Jurkat, Clone E6-1 (cell line): Measurements from ENCODE around the gene EIF3K. TPM values are rescaled to one million over a fixed set of nuclear protein-coding genes. Genes with fewer than 3 reads are reported as not detected.
"Not testable (repeated sequence)": the region's sequence is repeated elsewhere in the genome, so short reads cannot be mapped to it uniquely, and the experiment has no call there.

Experiments used
- DNase-seq: peaks from one replicate; pipeline ENCODE4 v3.0.0-alpha.2; 2011; ENCODE audit warnings: low read depth, low spot score
- H3K4me3 ChIP-seq: 2 replicates; pipeline ENCODE4 v1.5.1; 2011; ENCODE audit warnings: mild to moderate bottlenecking, low read length, control low read depth, moderate library complexity
- polyA plus RNA-seq: library from polyadenylated mRNA; unstranded; fragments of >200 nt; gene quantifications from one replicate; pipeline ENCODE4 v1.2.1, GENCODE V29; 2012; ENCODE audit warnings: missing spikeins; ENCODE audit not compliant: insufficient read length, insufficient read depth

Gene EIF3K
- 487 TPM for polyA plus RNA-seq

GRCh38 chr19:38618590-38619360 lies at the start of gene EIF3K:
Gene EIF3K (plus strand): TSS chr19:38619188. CDS start chr19:38619269, 81 bp downstream.
- DNase-seq = peak; percentile 99
- peak within 1 kb of the TSS; percentile 99 for H3K4me3 ChIP-seq

GRCh38 chr19:38569368-38569983 lies 49.5 kb upstream of the EIF3K start:
- no peak overlapping the region for H3K4me3 ChIP-seq
- no peak for DNase-seq

GRCh38 chr19:38571682-38572081 lies 47.3 kb upstream of the EIF3K start:
- H3K4me3 ChIP-seq = no peak overlapping the region
- DNase-seq = no peak

GRCh38 chr19:38577826-38578225 lies 41.2 kb upstream of the EIF3K start:
- no peak for DNase-seq
- no peak overlapping the region for H3K4me3 ChIP-seq

- H3K4me3 ChIP-seq, DNase-seq: not testable (repeated sequence)
Measured at GRCh38 chr19:38579304-38579703, 39.7 kb upstream of the EIF3K start.

- no peak overlapping the region for H3K4me3 ChIP-seq
- DNase-seq = no peak
Measured at GRCh38 chr19:38580080-38580479, 38.9 kb upstream of the EIF3K start.

- H3K4me3 ChIP-seq = no peak overlapping the region
- DNase-seq = no peak
Measured at GRCh38 chr19:38583219-38583984, 35.6 kb upstream of the EIF3K start.

- no peak overlapping the region for H3K4me3 ChIP-seq
Measured at GRCh38 chr19:38583985-38584305, 35.0 kb upstream of the EIF3K start.

GRCh38 chr19:38587562-38587961 lies 31.4 kb upstream of the EIF3K start:
- DNase-seq = no peak
- no peak overlapping the region for H3K4me3 ChIP-seq

More at GRCh38 chr19:38583985-38584305, 35.0 kb upstream of the EIF3K start:
- DNase-seq = no peak

- no peak overlapping the region for H3K4me3 ChIP-seq
- no peak for DNase-seq
Measured at GRCh38 chr19:38588041-38588440, 30.9 kb upstream of the EIF3K start.

- H3K4me3 ChIP-seq = no peak overlapping the region
- no peak for DNase-seq
Measured at GRCh38 chr19:38592940-38593339, 26.0 kb upstream of the EIF3K start.

GRCh38 chr19:38596057-38596981 lies 22.7 kb upstream of the EIF3K start:
- no peak for DNase-seq
- no peak overlapping the region for H3K4me3 ChIP-seq

GRCh38 chr19:38597075-38597474 lies 21.9 kb upstream of the EIF3K start:
- H3K4me3 ChIP-seq = no peak overlapping the region

GRCh38 chr19:38599722-38600121 lies 19.3 kb upstream of the EIF3K start:
- no peak overlapping the region for H3K4me3 ChIP-seq
- DNase-seq = no peak

More at GRCh38 chr19:38597075-38597474, 21.9 kb upstream of the EIF3K start:
- DNase-seq = no peak

GRCh38 chr19:38602856-38603255 lies 16.1 kb upstream of the EIF3K start:
- H3K4me3 ChIP-seq, DNase-seq: not testable (repeated sequence)

GRCh38 chr19:38606131-38606530 lies 12.9 kb upstream of the EIF3K start:
- DNase-seq = no peak
- no peak overlapping the region for H3K4me3 ChIP-seq

GRCh38 chr19:38614289-38614688 lies 4.7 kb upstream of the EIF3K start:
- no peak for DNase-seq

GRCh38 chr19:38615007-38615581 lies 3.9 kb upstream of the EIF3K start:
- no peak for DNase-seq
- H3K4me3 ChIP-seq = no peak overlapping the region

More at GRCh38 chr19:38614289-38614688, 4.7 kb upstream of the EIF3K start:
- no peak overlapping the region for H3K4me3 ChIP-seq

GRCh38 chr19:38616265-38616664 lies 2.7 kb upstream of the EIF3K start:
- no peak overlapping the region for H3K4me3 ChIP-seq
- DNase-seq = no peak
